IMR-90 (cell line): Measurements from ENCODE around the gene PARP16. TPM values are rescaled to one million over a fixed set of nuclear protein-coding genes. Genes with fewer than 3 reads are reported as not detected.

ENCODE experiments used
- ATAC-seq: fragments of 200-7000 bp; cut with Tn5 transposase; 2 replicates; pipeline ENCODE4 v1.9.1; 2020; ENCODE audit warnings: low read depth, mild to moderate bottlenecking, moderate library complexity
- BruUV-seq: library from RNA; stranded (reverse); fragments of 400-500 nt; replicated peaks from 2 replicates; lab custom pipeline; 2021; lab: Mats Ljungman, UMichigan
- CTCF ChIA-PET: fragments of 300-600 bp; formaldehyde crosslinking; extraction: SDS; loops from one replicate; lab custom pipeline; 2021; ENCODE audit warnings: antibody characterized with exemption; lab: Yijun Ruan, JAX
- POLR2A ChIA-PET: fragments of 300-600 bp; sonication (Branson Sonifier 250); formaldehyde crosslinking; loops from one replicate; lab custom pipeline; 2022; ENCODE audit warnings: antibody characterized with exemption; ENCODE audit not compliant: unreplicated experiment; lab: Charles Lee
- DNase-seq: peaks from one replicate; pipeline ENCODE4 v3.0.0; 2013
- H2AFZ ChIP-seq: replicated peaks from 2 replicates; pipeline ENCODE3; 2013; ENCODE audit warnings: low read length, mild to moderate bottlenecking; ENCODE audit not compliant: poor library complexity
- H2AK5ac ChIP-seq: 2 replicates; pipeline ENCODE4 v1.6.1; 2013; ENCODE audit warnings: low read depth, low read length, inconsistent platforms
- H2AK9ac ChIP-seq: replicated peaks from 2 replicates; pipeline ENCODE3; 2013; ENCODE audit warnings: mild to moderate bottlenecking, low read depth, low read length, moderate library complexity; ENCODE audit not compliant: poor library complexity
- H2BK120ac ChIP-seq: 2 replicates; pipeline ENCODE4 v1.6.1; 2013; ENCODE audit warnings: low read depth, low read length, inconsistent platforms
- H2BK15ac ChIP-seq: 3 replicates; pipeline ENCODE4 v1.6.1; 2013; ENCODE audit warnings: low read depth, low read length, inconsistent platforms
- H2BK20ac ChIP-seq: 2 replicates; pipeline ENCODE4 v1.6.1; 2013; ENCODE audit warnings: low read depth, mild to moderate bottlenecking, inconsistent platforms, low read length, moderate library complexity
- H2BK5ac ChIP-seq: 2 replicates; pipeline ENCODE4 v1.6.1; 2013; ENCODE audit warnings: mild to moderate bottlenecking, low read depth, low read length, inconsistent platforms; ENCODE audit not compliant: poor library complexity, severe bottlenecking
- H3K14ac ChIP-seq: replicated peaks from 2 replicates; pipeline ENCODE4 v1.6.1; 2013; ENCODE audit warnings: low read depth, low read length, inconsistent platforms
- H3K18ac ChIP-seq: 2 replicates; pipeline ENCODE4 v1.6.1; 2013; ENCODE audit warnings: low read depth, low read length, control low read depth
- H3K23ac ChIP-seq: 2 replicates; pipeline ENCODE4 v1.6.1; 2013; ENCODE audit warnings: low read depth, low read length, inconsistent platforms
- H3K27ac ChIP-seq: 2 replicates; pipeline ENCODE4 v1.5.1; 2013; ENCODE audit warnings: mild to moderate bottlenecking, control low read depth, low read length; ENCODE audit not compliant: insufficient read depth
- H3K27me3 ChIP-seq: 2 replicates; pipeline ENCODE4 v1.6.1; 2013; ENCODE audit warnings: low read length; ENCODE audit not compliant: control insufficient read depth, insufficient read depth
- H3K36me3 ChIP-seq: 2 replicates; pipeline ENCODE4 v1.6.1; 2013; ENCODE audit warnings: low read length, mixed read lengths; ENCODE audit not compliant: control insufficient read depth, insufficient read depth
- H3K4ac ChIP-seq: 2 replicates; pipeline ENCODE4 v1.6.1; 2013; ENCODE audit warnings: low read depth, low read length, inconsistent platforms
- H3K4me1 ChIP-seq: 2 replicates; pipeline ENCODE4 v1.6.1; 2013; ENCODE audit warnings: low read length, mixed read lengths; ENCODE audit not compliant: control insufficient read depth, insufficient read depth
- H3K4me2 ChIP-seq: 2 replicates; pipeline ENCODE4 v1.6.1; 2013; ENCODE audit warnings: low read depth, mild to moderate bottlenecking, control low read depth, low read length, moderate library complexity
- H3K4me3 ChIP-seq: 2 replicates; pipeline ENCODE4 v1.5.1; 2013; ENCODE audit warnings: low read depth, mild to moderate bottlenecking, control low read depth, low read length, moderate library complexity; ENCODE audit not compliant: insufficient read depth
- H3K56ac ChIP-seq: 2 replicates; pipeline ENCODE4 v1.6.1; 2013; ENCODE audit warnings: low read length, inconsistent platforms; ENCODE audit not compliant: insufficient read depth; ENCODE audit errors: extremely low read depth
- H3K79me1 ChIP-seq, 2 experiments: 2 replicates each; pipeline ENCODE4 v1.6.1; 2013; ENCODE audit warnings: low read length in 2 of 2, inconsistent platforms in 1 of 2, low read depth in 1 of 2
- H3K9ac ChIP-seq: 2 replicates; pipeline ENCODE4 v1.6.1; 2013; ENCODE audit warnings: low read depth, low read length, control low read depth
- H3K9me1 ChIP-seq: 2 replicates; pipeline ENCODE4 v1.6.1; 2013; ENCODE audit warnings: low read length, inconsistent platforms; ENCODE audit not compliant: insufficient read depth
- H3K9me3 ChIP-seq: 2 replicates; pipeline ENCODE4 v1.6.1; 2013; ENCODE audit warnings: low read length; ENCODE audit not compliant: control insufficient read depth, insufficient read depth
- H4K20me1 ChIP-seq: 2 replicates; pipeline ENCODE4 v1.6.1; 2013; ENCODE audit warnings: low read length, inconsistent platforms; ENCODE audit not compliant: insufficient read depth
- H4K5ac ChIP-seq: 2 replicates; pipeline ENCODE4 v1.6.1; 2013; ENCODE audit warnings: mild to moderate bottlenecking, low read depth, low read length, control low read depth
- H4K8ac ChIP-seq, 2 experiments: 2 replicates each; pipeline ENCODE4 v1.6.1; 2013; ENCODE audit warnings: low read depth in 2 of 2, low read length in 2 of 2, control low read depth in 1 of 2, inconsistent platforms in 1 of 2
- H4K91ac ChIP-seq: 2 replicates; pipeline ENCODE4 v1.6.1; 2013; ENCODE audit warnings: low read depth, low read length, inconsistent platforms; ENCODE audit not compliant: insufficient read depth
- BHLHE40 ChIP-seq: fragments of 150-350 bp; IDR thresholded peaks from 2 replicates; pipeline ENCODE4 v1.6.1; 2016; ENCODE audit warnings: mild to moderate bottlenecking, low read depth, low read length
- CEBPB ChIP-seq: IDR thresholded peaks from 2 replicates; pipeline ENCODE4 v1.6.1; 2012; ENCODE audit warnings: low read depth, low read length, improper control_type of control experiment
- CHD1 ChIP-seq: IDR thresholded peaks from 2 replicates; pipeline ENCODE4 v1.6.1; 2012; ENCODE audit warnings: low read depth, low read length, improper control_type of control experiment
- FOS ChIP-seq: fragments of 150-350 bp; IDR thresholded peaks from 2 replicates; pipeline ENCODE4 v1.6.1; 2016; ENCODE audit warnings: low read depth, low read length
- MAFK ChIP-seq: IDR thresholded peaks from 2 replicates; pipeline ENCODE4 v1.6.1; 2012; ENCODE audit warnings: low read depth, low read length, improper control_type of control experiment
- MAZ ChIP-seq: IDR thresholded peaks from 2 replicates; pipeline ENCODE4 v1.6.1; 2012; ENCODE audit warnings: low read depth, mild to moderate bottlenecking, low read length, improper control_type of control experiment, moderate library complexity, borderline replicate concordance
- MXI1 ChIP-seq: IDR thresholded peaks from 2 replicates; pipeline ENCODE4 v1.6.1; 2012; ENCODE audit warnings: low read depth, mild to moderate bottlenecking, low read length, moderate library complexity, borderline replicate concordance
- NFE2L2 ChIP-seq: fragments of 150-350 bp; IDR thresholded peaks from 2 replicates; pipeline ENCODE4 v1.6.1; 2016; ENCODE audit warnings: low read depth, mild to moderate bottlenecking, low read length
- POLR2A ChIP-seq: IDR thresholded peaks from 2 replicates; pipeline ENCODE4 v1.6.1; 2012; ENCODE audit warnings: mild to moderate bottlenecking, low read depth, low read length
- RAD21 ChIP-seq: IDR thresholded peaks from 2 replicates; pipeline ENCODE4 v1.6.1; 2012; ENCODE audit warnings: low read length, improper control_type of control experiment
- RCOR1 ChIP-seq: IDR thresholded peaks from 2 replicates; pipeline ENCODE4 v1.6.1; 2012; ENCODE audit warnings: mild to moderate bottlenecking, low read length, improper control_type of control experiment; ENCODE audit not compliant: insufficient replicate concordance
- RFX5 ChIP-seq: IDR thresholded peaks from 2 replicates; pipeline ENCODE4 v1.8.0; 2012; ENCODE audit warnings: low read depth, mild to moderate bottlenecking, low read length, moderate library complexity
- SMC3 ChIP-seq: fragments of 150-350 bp; IDR thresholded peaks from 2 replicates; pipeline ENCODE4 v1.6.1; 2016; ENCODE audit warnings: low read depth, mild to moderate bottlenecking, antibody characterized with exemption, low read length, moderate library complexity
- WGBS, 2 experiments: methylation state at CpG; one replicate each; pipeline versions ENCODE4 v1.1.5 to v1.1.7; 2013; ENCODE audit warnings: missing lambda C conversion rate in 2 of 2; ENCODE audit not compliant: insufficient read length in 1 of 2; ENCODE audit errors: extremely low coverage in 2 of 2; 5-methylcytosine and 5-hydroxymethylcytosine counted together
- dilution Hi-C: fragments of 300-500 bp; cut with HindIII; formaldehyde crosslinking; loops from one replicate; pipeline ENCODE4 v1.14.3; 2018; ENCODE audit warnings: low sequenced_read_pairs; ENCODE audit not compliant: unreplicated experiment
- in situ Hi-C: fragments of 300-500 bp; cut with MboI; formaldehyde crosslinking; loops from 3 replicates; pipeline ENCODE4 v1.14.3; 2019; ENCODE audit warnings: low sequenced_read_pairs, inconsistent platforms, mixed read lengths
- intact Hi-C: fragments of 100-400 bp; cut with micrococcal nuclease; formaldehyde crosslinking; loops from 2 replicates; pipeline ENCODE4 v1.10.0; 2022
- polyA plus RNA-seq, 3 experiments: library from polyadenylated mRNA; depleted of rRNA; stranded (reverse); fragments of >200 nt; gene quantifications; 2 replicates each; pipeline ENCODE4 v1.2.3, GENCODE V29; 2012; ENCODE audit warnings: low replicate concordance in 1 of 3
- total RNA-seq: library from RNA; depleted of rRNA; stranded (reverse); fragments of >200 nt; gene quantifications from 2 replicates; pipeline ENCODE4 v1.2.3, GENCODE V29; 2012
- TF ChIP-seq, protein P1 (sequence below): fragments of 150-350 bp; IDR thresholded peaks from 2 replicates; pipeline ENCODE4 v1.6.1; 2016; ENCODE audit warnings: low read depth, mild to moderate bottlenecking, low read length, moderate library complexity, borderline replicate concordance
- TF ChIP-seq, protein P2 (sequence below): conservative IDR thresholded peaks from 2 replicates; pipeline ENCODE4 v1.5.1; 2012; ENCODE audit warnings: mild to moderate bottlenecking, low read depth, low read length, improper control_type of control experiment

Gene PARP16
- total and polyA plus RNA-seq, 2 of the 4 experiments (the other 2 are of a cell fraction) = 1.3 to 5.0 TPM

DNA sequence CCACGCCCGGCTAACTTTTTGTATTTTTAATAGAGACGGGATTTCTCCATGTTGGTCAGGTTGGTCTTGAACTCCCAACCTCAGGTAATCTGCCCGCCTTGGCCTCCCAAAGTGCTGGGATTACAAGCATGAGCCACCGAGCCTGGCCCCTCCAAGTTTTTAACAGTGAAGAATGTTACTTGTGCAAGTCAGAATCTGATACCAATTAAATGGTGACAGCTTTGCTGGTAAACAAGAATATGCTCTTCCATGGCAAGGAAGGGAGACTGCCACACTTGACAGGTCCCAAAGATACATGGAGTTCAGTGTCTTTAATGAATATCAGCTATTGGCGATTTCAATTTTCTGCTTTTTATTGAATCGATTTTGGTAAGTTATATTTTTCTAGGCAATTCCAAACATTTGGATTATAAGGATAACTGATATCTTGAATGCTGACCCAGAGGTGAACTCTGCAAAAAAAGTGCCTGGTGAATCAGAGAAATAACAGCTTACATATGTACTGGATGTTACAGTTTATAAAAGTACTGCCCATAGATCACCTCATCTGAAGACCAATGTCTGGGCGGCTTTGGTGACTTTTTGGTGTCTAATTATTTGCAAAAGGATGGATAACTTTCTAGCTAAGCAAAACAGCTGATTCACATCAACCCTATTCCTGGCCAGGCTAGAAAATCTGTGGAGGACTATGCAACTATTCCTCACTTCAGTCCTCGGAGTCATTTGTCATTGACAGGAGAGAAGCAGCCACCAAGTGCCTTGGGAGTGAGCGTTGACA, 1.2 kb downstream of the PARP16 start:
- Histone ChIP-seq H4K8ac (peak overlapping the region; percentile 32 to 34; a peak in 3 of 4 replicates), H3K56ac (no peak overlapping the region), H3K4me3 (peak overlapping the region; percentile 84), H2BK15ac (no peak overlapping the region), H4K20me1 (no peaks in the 10 kb centered on the region), H3K23ac (peak overlapping the region; percentile 80), H3K9ac (peak overlapping the region; percentile 48), H2AK9ac (peak overlapping the region; percentile 10), H3K4ac (peak overlapping the region; percentile 42), H3K4me1 (peaks cover 11% of the 10 kb centered on the region), H2BK120ac (no peak overlapping the region), H4K91ac (peak overlapping the region; percentile 18; the same call in 1 of the 2 replicates), H2AK5ac (0 out of 2 replicates have a peak overlapping the region, but pooled peaks have one; percentile 6), H3K79me1 (peaks cover 0 to 21% of the 10 kb centered on the region in 2 experiments; a peak in 3 of 4 replicates), H3K27ac (peak overlapping the region; percentile 14), H3K4me2 (peak overlapping the region; percentile 94), H3K14ac (peak overlapping the region; percentile 15), H3K36me3 (no peaks in the 10 kb centered on the region), H3K9me3 (no peaks in the 10 kb centered on the region), H4K5ac (peak overlapping the region; percentile 76), H2BK5ac (peak overlapping the region; percentile 48), H3K27me3 (peaks cover 4% of the 10 kb centered on the region), H3K18ac (peak overlapping the region; percentile 78), H2BK20ac (no peak overlapping the region), H2AFZ (peak overlapping the region; percentile 98), H3K9me1 (peaks cover 3% of the 10 kb centered on the region; the same call in 1 of the 2 replicates)
- ChIA-PET CTCF (interaction anchor here (0.7 to 0.8 kb wide), 2 partner anchors 13 to 406 kb away, joined by 4 to 6 read pairs; no protein-coding TSS in a partner anchor), POLR2A (interaction anchor here (0.6 to 2.0 kb wide), 2 partner anchors 19 to 1426 kb away, joined by 4 to 6 read pairs; partner anchors contain the start of gene RNU5B-1)
- no TSS peak for BruUV-seq
- in situ Hi-C loops = no loop called here
- 0% methylated on average over 1 of the region's 10 CpGs; no CpG with 5 or more reads in 1 of the 2 experiments for WGBS, 2 experiments
- intact Hi-C loops = no loop called here
- dilution Hi-C loops = no loop called here
- peak; percentile 58 for DNase-seq
- ATAC-seq = peak; percentile 19; the same call in 1 of the 2 replicates
- TF ChIP-seq MXI1 (no peak), FOS (no peak), MAFK (no peak), RAD21 (no peak), RCOR1 (no peak), CEBPB (no peak), BHLHE40 (no peak), MAZ (no peak), NFE2L2 (no peak), POLR2A (no peak), RFX5 (no peak), CHD1 (no peak), SMC3 (no peak)
- TF ChIP-seq, protein P1, sequence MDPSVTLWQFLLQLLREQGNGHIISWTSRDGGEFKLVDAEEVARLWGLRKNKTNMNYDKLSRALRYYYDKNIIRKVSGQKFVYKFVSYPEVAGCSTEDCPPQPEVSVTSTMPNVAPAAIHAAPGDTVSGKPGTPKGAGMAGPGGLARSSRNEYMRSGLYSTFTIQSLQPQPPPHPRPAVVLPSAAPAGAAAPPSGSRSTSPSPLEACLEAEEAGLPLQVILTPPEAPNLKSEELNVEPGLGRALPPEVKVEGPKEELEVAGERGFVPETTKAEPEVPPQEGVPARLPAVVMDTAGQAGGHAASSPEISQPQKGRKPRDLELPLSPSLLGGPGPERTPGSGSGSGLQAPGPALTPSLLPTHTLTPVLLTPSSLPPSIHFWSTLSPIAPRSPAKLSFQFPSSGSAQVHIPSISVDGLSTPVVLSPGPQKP = no peak
- TF ChIP-seq, protein P2, sequence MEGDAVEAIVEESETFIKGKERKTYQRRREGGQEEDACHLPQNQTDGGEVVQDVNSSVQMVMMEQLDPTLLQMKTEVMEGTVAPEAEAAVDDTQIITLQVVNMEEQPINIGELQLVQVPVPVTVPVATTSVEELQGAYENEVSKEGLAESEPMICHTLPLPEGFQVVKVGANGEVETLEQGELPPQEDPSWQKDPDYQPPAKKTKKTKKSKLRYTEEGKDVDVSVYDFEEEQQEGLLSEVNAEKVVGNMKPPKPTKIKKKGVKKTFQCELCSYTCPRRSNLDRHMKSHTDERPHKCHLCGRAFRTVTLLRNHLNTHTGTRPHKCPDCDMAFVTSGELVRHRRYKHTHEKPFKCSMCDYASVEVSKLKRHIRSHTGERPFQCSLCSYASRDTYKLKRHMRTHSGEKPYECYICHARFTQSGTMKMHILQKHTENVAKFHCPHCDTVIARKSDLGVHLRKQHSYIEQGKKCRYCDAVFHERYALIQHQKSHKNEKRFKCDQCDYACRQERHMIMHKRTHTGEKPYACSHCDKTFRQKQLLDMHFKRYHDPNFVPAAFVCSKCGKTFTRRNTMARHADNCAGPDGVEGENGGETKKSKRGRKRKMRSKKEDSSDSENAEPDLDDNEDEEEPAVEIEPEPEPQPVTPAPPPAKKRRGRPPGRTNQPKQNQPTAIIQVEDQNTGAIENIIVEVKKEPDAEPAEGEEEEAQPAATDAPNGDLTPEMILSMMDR = no peak
